GM23338 (cell line): Measurements from ENCODE around the gene SLC6A12. TPM values are rescaled to one million over a fixed set of nuclear protein-coding genes. Genes with fewer than 3 reads are reported as not detected.

ENCODE experiments used
- ATAC-seq: fragments of 200-7000 bp; cut with Tn5 transposase; 3 replicates; pipeline ENCODE4 v1.9.1; 2020
- DNase-seq: peaks from one replicate; pipeline ENCODE4 v3.0.0-alpha.2; 2015; ENCODE audit warnings: low spot score
- H2AFZ ChIP-seq: fragments of 200-600 bp; sonication (generic); 2 replicates; pipeline ENCODE4 v1.8.0; 2016; ENCODE audit warnings: antibody characterized with exemption, mild to moderate bottlenecking, moderate library complexity
- H3F3A ChIP-seq: fragments of 200-600 bp; sonication (generic); replicated peaks from 2 replicates; pipeline ENCODE4 v1.8.0; 2017; ENCODE audit warnings: antibody characterized with exemption, mixed run types, low read depth
- H3K27ac ChIP-seq: fragments of 200-600 bp; sonication (generic); 2 replicates; pipeline ENCODE4 v1.6.1; 2016; ENCODE audit warnings: low read depth
- H3K27me3 ChIP-seq: fragments of 200-600 bp; sonication (generic); 2 replicates; pipeline ENCODE4 v1.8.0; 2016; ENCODE audit warnings: mild to moderate bottlenecking, mixed run types, moderate library complexity; ENCODE audit not compliant: insufficient read depth
- H3K36me3 ChIP-seq: fragments of 200-600 bp; sonication (generic); 2 replicates; pipeline ENCODE4 v1.8.0; 2016; ENCODE audit warnings: mild to moderate bottlenecking; ENCODE audit not compliant: insufficient read depth
- H3K4me1 ChIP-seq: fragments of 200-600 bp; sonication (generic); 2 replicates; pipeline ENCODE4 v1.8.0; 2016; ENCODE audit warnings: mild to moderate bottlenecking, moderate library complexity; ENCODE audit not compliant: insufficient read depth
- H3K4me2 ChIP-seq: fragments of 200-600 bp; sonication (generic); 2 replicates; pipeline ENCODE4 v1.7.1; 2017; ENCODE audit warnings: mixed run types
- H3K4me3 ChIP-seq: fragments of 200-600 bp; sonication (generic); 2 replicates; pipeline ENCODE4 v1.6.1; 2016; ENCODE audit warnings: mixed run types
- H3K79me2 ChIP-seq: fragments of 200-600 bp; sonication (generic); replicated peaks from 2 replicates; pipeline ENCODE4 v1.8.0; 2017; ENCODE audit warnings: mild to moderate bottlenecking; ENCODE audit not compliant: insufficient read depth
- H3K9me2 ChIP-seq: fragments of 200-600 bp; sonication (generic); 2 replicates; pipeline ENCODE4 v1.8.0; 2017; ENCODE audit not compliant: insufficient read depth
- H4K20me1 ChIP-seq: fragments of 200-600 bp; sonication (generic); replicated peaks from 2 replicates; pipeline ENCODE4 v1.8.0; 2017; ENCODE audit warnings: mild to moderate bottlenecking; ENCODE audit not compliant: insufficient read depth
- H3K27ac Mint-ChIP-seq: 2 replicates; pipeline ENCODE4 v1.8.0; 2020; ENCODE audit warnings: inconsistent platforms, mild to moderate bottlenecking, moderate library complexity, mixed read lengths
- H3K27me3 Mint-ChIP-seq: 3 replicates; pipeline ENCODE4 v1.8.0; 2022; ENCODE audit warnings: low read depth, mild to moderate bottlenecking, moderate library complexity, mixed read lengths, inconsistent platforms; ENCODE audit not compliant: insufficient read depth, poor library complexity
- H3K36me3 Mint-ChIP-seq: 3 replicates; pipeline ENCODE4 v1.8.0; 2021; ENCODE audit warnings: low read depth, mild to moderate bottlenecking, inconsistent platforms, moderate library complexity, mixed read lengths
- H3K4me1 Mint-ChIP-seq: 3 replicates; pipeline ENCODE4 v1.8.0; 2020; ENCODE audit warnings: mild to moderate bottlenecking, inconsistent platforms, mixed read lengths
- H3K4me3 Mint-ChIP-seq: 3 replicates; pipeline ENCODE4 v1.8.0; 2021; ENCODE audit warnings: moderate library complexity, mild to moderate bottlenecking, inconsistent platforms, mixed read lengths
- H3K9me3 Mint-ChIP-seq: 3 replicates; pipeline ENCODE4 v1.8.0; 2020; ENCODE audit warnings: moderate library complexity, mild to moderate bottlenecking, inconsistent platforms, mixed read lengths
- CREB1 ChIP-seq: fragments of 250-450 bp; sonication (Bioruptor Pico); IDR thresholded peaks from 2 replicates; pipeline ENCODE4 v1.5.0; 2020; ENCODE audit warnings: low read depth, mild to moderate bottlenecking, moderate library complexity
- CTCF ChIP-seq, 2 experiments: fragments of 200-600 bp in 1 of 2; sonication (generic) in 1 of 2; conservative IDR thresholded peaks; 2 replicates each; pipeline versions ENCODE4 v1.5.1 to v1.6.1; 2016 to 2017; ENCODE audit warnings: antibody characterized with exemption in 2 of 2, low read depth in 2 of 2, mild to moderate bottlenecking in 2 of 2, moderate library complexity in 1 of 2
- ETS1 ChIP-seq: IDR thresholded peaks from 2 replicates; pipeline ENCODE4 v1.6.1; 2016; ENCODE audit warnings: antibody characterized with exemption
- EZH2 ChIP-seq: fragments of 200-600 bp; sonication (generic); IDR thresholded peaks from one replicate; pipeline ENCODE4 v1.8.0; 2017; ENCODE audit warnings: antibody characterized with exemption, mild to moderate bottlenecking, low read depth; ENCODE audit not compliant: unreplicated experiment
- EZH2phosphoT487 ChIP-seq: fragments of 200-600 bp; sonication (generic); IDR thresholded peaks from one replicate; pipeline ENCODE4 v1.8.1; 2018; ENCODE audit warnings: antibody characterized with exemption; ENCODE audit not compliant: unreplicated experiment
- JUNB ChIP-seq: IDR thresholded peaks from one replicate; pipeline ENCODE4 v1.6.1; 2016; ENCODE audit warnings: antibody characterized with exemption; ENCODE audit not compliant: unreplicated experiment
- NANOG ChIP-seq: IDR thresholded peaks from 2 replicates; pipeline ENCODE4 v1.6.1; 2016; ENCODE audit warnings: antibody characterized with exemption, borderline replicate concordance
- POLR2AphosphoS5 ChIP-seq: IDR thresholded peaks from 2 replicates; pipeline ENCODE4 v1.6.1; 2016; ENCODE audit warnings: antibody characterized with exemption, low read depth
- REST ChIP-seq: IDR thresholded peaks from one replicate; pipeline ENCODE4 v1.6.1; 2018; ENCODE audit warnings: antibody characterized with exemption; ENCODE audit not compliant: unreplicated experiment
- STAT1 ChIP-seq: IDR thresholded peaks from one replicate; pipeline ENCODE4 v1.6.1; 2016; ENCODE audit warnings: antibody characterized with exemption; ENCODE audit not compliant: unreplicated experiment
- ZNF114 ChIP-seq: fragments of 250-450 bp; sonication (Bioruptor Pico); IDR thresholded peaks from 2 replicates; pipeline ENCODE4 v1.5.0; 2020; ENCODE audit warnings: mild to moderate bottlenecking, moderate library complexity
- ZNF331 ChIP-seq: fragments of 250-450 bp; sonication (Bioruptor Pico); IDR thresholded peaks from 2 replicates; pipeline ENCODE4 v1.5.0; 2020; ENCODE audit warnings: low read depth, mild to moderate bottlenecking, moderate library complexity
- ZNF462 ChIP-seq: fragments of 250-450 bp; sonication (Bioruptor Pico); IDR thresholded peaks from 2 replicates; pipeline ENCODE4 v1.5.0; 2020; ENCODE audit warnings: mild to moderate bottlenecking, moderate library complexity
- polyA plus RNA-seq: library from polyadenylated mRNA; unstranded; fragments of >200 nt; fragmentation: Nextera tagmentation; extraction: Ambion mirVana; gene quantifications from 2 replicates; pipeline ENCODE4 v1.2.1, GENCODE V29; 2016
- total RNA-seq: library from RNA; depleted of rRNA; stranded (reverse); fragments of >200 nt; shearing (Covaris generic); gene quantifications from 2 replicates; pipeline ENCODE4 v1.2.3, GENCODE V29; 2014

The SLC6A12 gene
- total and polyA plus RNA-seq, 2 experiments from 2014 or later = 0.56 TPM; not detected in 1

GRCh38 chr12:203074-203461, 10.9 kb downstream of the SLC6A12 start:
- no peak overlapping the region for H3K27ac Mint-ChIP-seq
- no peak for DNase-seq
- peak overlapping the region; percentile 63; the same call in 2 of the 3 replicates for H3K4me3 Mint-ChIP-seq
- 0 out of 2 replicates have a peak, but pooled peaks cover 3% of the 10 kb centered on the region for H3F3A ChIP-seq
- H3K4me3 ChIP-seq = peak overlapping the region; percentile 75
- ATAC-seq = no peak
- H2AFZ ChIP-seq = peak overlapping the region; percentile 98
- peaks cover 51% of the 10 kb centered on the region for H3K27me3 ChIP-seq
- H3K4me2 ChIP-seq = peak overlapping the region; percentile 91
- H3K36me3 Mint-ChIP-seq = no peaks in the 10 kb centered on the region
- peaks cover 23% of the 10 kb centered on the region for H3K4me1 Mint-ChIP-seq
- TF ChIP-seq CTCF (conservative IDR thresholded peaks at IDR 0.05; ENCODE audit: low read depth in 2 of 2) (no peak), ETS1 (no peak), JUNB (no peak), ZNF114 (CRISPR knock-in tag) (no peak), REST (no peak), ZNF462 (CRISPR knock-in tag) (no peak), EZH2phosphoT487 (no peak), POLR2AphosphoS5 (no peak), ZNF331 (CRISPR knock-in tag) (no peak), STAT1 (no peak), EZH2 (no peak), CREB1 (no peak), NANOG (no peak)
- no peaks in the 10 kb centered on the region; the same call in 1 of the 2 replicates for H4K20me1 ChIP-seq
- no peak overlapping the region for H3K27ac ChIP-seq
- H3K79me2 ChIP-seq = no peaks in the 10 kb centered on the region
- H3K36me3 ChIP-seq = no peaks in the 10 kb centered on the region
- H3K4me1 ChIP-seq = peaks cover 38% of the 10 kb centered on the region
- peaks cover 4% of the 10 kb centered on the region; the same call in 1 of the 3 replicates for H3K9me3 Mint-ChIP-seq
- H3K27me3 Mint-ChIP-seq = peaks cover 33% of the 10 kb centered on the region
- H3K9me2 ChIP-seq = no peaks in the 10 kb centered on the region
